Measurements from ENCODE around the gene IGFBP5. TPM values are rescaled to one million over a fixed set of nuclear protein-coding genes. Genes with fewer than 3 reads are reported as not detected.

The IGFBP5 gene
- total RNA-seq, 1 donor from 2014 or later = 61.9 TPM

DNA sequence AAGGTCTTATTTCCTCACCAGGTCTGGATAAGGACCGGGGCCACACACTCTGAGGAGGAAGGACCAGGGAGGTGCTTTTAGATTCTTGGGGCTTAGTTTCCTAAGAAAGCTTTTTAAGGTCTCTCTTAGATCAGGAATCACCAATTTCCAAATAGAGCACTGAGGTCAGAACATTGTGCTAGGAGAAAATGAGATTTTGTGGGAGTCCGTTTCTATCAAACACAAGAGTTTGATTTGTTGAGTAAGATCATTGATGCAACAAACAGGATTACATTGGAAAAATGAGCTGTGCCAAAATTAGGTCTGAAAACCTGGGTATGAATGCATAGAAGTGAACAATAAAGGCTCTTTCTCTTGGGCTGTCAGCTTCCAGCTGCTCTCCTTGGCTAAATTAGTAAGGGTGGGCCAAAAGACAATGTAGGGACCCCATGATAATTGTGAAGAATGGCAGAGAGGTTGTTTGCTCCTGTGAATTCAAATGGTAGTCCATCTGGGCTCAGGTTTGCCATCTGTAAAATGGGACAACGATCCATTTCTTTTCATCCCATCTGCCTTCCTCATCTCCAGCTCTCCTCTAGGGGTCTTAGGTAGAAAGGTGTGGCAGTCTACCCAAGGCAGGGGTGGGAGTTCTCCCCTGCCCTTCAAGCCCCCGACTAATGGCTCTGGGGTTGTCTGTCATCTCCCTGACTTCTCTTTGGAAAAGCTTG is 42.1 kb downstream of the IGFBP5 start:
- H3K4me3 ChIP-seq (ENCODE audit: low read depth, low read length) = no peak overlapping the region
- TF ChIP-seq, protein P1, sequence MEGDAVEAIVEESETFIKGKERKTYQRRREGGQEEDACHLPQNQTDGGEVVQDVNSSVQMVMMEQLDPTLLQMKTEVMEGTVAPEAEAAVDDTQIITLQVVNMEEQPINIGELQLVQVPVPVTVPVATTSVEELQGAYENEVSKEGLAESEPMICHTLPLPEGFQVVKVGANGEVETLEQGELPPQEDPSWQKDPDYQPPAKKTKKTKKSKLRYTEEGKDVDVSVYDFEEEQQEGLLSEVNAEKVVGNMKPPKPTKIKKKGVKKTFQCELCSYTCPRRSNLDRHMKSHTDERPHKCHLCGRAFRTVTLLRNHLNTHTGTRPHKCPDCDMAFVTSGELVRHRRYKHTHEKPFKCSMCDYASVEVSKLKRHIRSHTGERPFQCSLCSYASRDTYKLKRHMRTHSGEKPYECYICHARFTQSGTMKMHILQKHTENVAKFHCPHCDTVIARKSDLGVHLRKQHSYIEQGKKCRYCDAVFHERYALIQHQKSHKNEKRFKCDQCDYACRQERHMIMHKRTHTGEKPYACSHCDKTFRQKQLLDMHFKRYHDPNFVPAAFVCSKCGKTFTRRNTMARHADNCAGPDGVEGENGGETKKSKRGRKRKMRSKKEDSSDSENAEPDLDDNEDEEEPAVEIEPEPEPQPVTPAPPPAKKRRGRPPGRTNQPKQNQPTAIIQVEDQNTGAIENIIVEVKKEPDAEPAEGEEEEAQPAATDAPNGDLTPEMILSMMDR (conservative IDR thresholded peaks at IDR 0.05; ENCODE audit: low read depth, low read length) = no peak
- DNase-seq (ENCODE audit: low read depth) = no peak

DNA sequence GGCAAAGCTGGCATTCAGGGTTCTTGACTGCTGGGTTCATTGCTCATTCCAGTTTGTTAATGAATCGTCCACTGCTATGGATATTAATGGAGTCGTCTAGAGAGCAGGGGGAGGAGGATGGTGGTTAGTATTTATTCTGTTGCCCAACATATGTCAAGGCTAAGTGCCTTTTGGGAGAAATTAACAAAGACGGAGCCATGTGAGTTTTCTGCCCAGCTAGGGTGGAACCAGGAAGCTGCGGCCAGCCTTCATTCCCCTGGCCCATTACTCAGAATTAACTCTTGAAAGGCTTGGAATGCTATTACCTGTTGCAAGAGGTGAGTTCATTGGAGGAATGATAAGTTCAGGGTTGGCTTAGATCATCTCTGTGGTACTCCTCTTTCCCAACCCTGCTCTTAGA is 42.8 kb downstream of the IGFBP5 start:
- H3K4me3 ChIP-seq (ENCODE audit: low read depth, low read length) = no peak overlapping the region
- DNase-seq (ENCODE audit: low read depth) = no peak
- TF ChIP-seq, protein P1 (conservative IDR thresholded peaks at IDR 0.05; ENCODE audit: low read depth, low read length) = no peak

DNA sequence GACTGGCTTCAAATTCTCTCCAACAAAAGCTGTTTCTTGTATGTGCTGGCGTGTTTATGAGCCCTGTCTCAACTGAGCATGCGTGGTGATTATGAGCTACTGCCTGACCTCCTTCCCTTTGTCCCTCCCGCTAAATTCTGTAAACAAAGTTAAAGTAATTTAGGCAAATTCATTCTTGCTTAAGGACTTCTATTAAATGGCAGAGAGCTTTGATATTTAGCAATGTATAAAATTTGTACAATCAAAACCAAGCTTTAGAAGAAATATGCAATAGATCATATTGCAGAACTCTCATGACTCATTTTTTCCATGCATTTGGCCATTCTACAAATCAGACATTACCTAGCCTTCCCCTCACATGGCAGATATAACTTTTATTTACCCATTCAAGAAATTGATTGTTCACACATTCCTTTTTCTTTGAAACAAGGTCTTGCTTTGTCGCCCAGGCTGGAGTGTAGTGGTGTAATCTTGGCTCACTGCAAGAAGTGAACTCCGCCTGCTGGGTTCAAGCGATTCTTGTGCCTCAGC is 43.9 kb downstream of the IGFBP5 start:
- no peak for DNase-seq (ENCODE audit: low read depth)
- TF ChIP-seq, protein P1 (conservative IDR thresholded peaks at IDR 0.05; ENCODE audit: low read depth, low read length) = no peak
- no peak overlapping the region for H3K4me3 ChIP-seq (ENCODE audit: low read depth, low read length)

DNA sequence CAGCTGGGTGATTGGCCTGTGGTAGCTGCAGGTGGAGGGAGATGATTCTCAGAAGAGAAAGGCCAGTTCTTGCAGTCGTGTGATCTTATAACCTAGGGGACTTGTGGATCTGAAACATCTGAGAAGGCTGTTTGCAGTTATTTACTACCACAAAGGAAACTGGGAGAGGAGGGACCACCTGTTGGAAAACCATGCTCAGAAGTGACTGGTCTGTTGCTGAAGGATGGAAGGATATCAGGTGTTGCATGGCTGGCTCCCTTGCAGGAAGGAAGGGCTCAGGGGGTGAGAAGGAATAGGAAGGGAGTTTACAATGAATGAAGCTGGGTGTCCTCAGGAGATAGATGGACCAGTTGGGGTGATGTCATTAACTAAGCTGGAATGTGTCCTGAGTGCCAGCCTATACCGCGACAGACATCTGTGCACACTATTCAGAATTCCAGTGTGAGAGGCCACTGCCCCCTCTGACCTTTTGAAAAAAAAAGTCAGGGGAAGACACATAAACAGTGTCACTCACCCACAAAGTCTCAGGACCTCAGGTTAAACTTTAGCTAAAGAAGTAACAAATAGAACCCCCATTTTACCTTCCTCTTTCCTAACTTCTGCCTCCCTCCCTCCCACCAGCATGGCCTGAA is 44.6 kb downstream of the IGFBP5 start:
- H3K4me3 ChIP-seq (ENCODE audit: low read depth, low read length) = no peak overlapping the region
- DNase-seq (ENCODE audit: low read depth) = no peak
- TF ChIP-seq, protein P1 (conservative IDR thresholded peaks at IDR 0.05; ENCODE audit: low read depth, low read length) = no peak

DNA sequence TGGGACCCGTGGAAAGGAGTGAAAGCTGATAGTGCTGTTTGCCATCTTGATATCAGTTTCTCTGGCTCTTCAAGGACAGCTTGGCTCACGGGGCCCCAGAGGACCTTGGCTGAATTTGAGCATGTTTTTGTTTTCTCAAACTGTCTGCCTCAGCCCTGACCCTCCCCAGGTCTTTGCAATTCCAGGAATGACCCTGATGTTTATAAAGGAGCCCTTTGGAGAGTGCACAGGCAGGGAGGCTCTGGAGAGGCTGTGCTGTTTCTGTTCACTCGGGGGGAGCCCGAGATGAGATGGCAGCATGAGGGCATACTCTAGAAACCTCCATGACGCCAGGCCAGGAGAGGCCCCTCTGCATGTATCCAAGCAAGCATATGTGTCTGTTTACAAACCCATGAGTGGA is 45.8 kb downstream of the IGFBP5 start:
- no peak overlapping the region for H3K4me3 ChIP-seq (ENCODE audit: low read depth, low read length)
- TF ChIP-seq, protein P1 (conservative IDR thresholded peaks at IDR 0.05; ENCODE audit: low read depth, low read length) = no peak
- no peak for DNase-seq (ENCODE audit: low read depth)

DNA sequence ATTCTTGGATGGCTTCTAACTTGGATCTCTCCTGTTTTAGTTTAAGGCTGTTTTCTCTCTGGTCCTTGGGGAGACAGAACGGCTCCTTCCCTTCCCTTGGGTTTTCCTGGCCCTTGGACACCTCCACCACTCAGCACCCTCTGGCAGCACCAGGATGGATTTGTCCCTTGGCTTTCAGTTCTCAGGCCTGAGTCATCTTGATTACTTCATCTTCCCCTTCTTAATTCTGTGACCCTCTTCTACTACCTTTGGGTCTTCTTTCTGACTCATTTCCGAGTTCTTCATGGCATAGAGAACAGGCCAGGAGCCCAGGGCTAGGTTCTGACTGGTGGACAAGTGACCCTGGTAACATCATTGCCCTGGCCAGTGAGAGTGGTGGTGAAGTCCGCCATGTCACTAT is 47.2 kb downstream of the IGFBP5 start:
- DNase-seq (ENCODE audit: low read depth) = no peak
- H3K4me3 ChIP-seq (ENCODE audit: low read depth, low read length) = no peak overlapping the region
- TF ChIP-seq, protein P1 (conservative IDR thresholded peaks at IDR 0.05; ENCODE audit: low read depth, low read length) = no peak
